C4-2B (cell line): ENCODE results near the gene USP9Y.

Source experiments
- CTCF ChIP-seq: fragments of 450-650 bp; conservative IDR thresholded peaks from 2 replicates; pipeline ENCODE4 v1.5.1; 2017; ENCODE audit warnings: mild to moderate bottlenecking
- ZFX ChIP-seq: fragments of 450-650 bp; IDR thresholded peaks from 2 replicates; pipeline ENCODE4 v1.6.1; 2017

GRCh38 chrY:12700087-12700486 is 944 bp upstream of the USP9Y start:
- TF ChIP-seq CTCF = no peak
- TF ChIP-seq ZFX = no peak
